Uterus (tissue), 4 donors: ENCODE data around the gene DRD2. TPM values are rescaled to one million over a fixed set of nuclear protein-coding genes. Genes with fewer than 3 reads are reported as not detected.

Experiments used
- DNase-seq, 2 donors: peaks; one replicate each; pipeline ENCODE4 v3.0.0-alpha.2; 2019 to 2020
- H3K27ac ChIP-seq, 2 donors: fragments of 200-600 bp; sonication (generic); 1 replicate in 1 of 2; 2 replicates in 1 of 2; pipeline ENCODE4 v1.5.1; 2016 to 2018
- H3K27me3 ChIP-seq, 2 donors: fragments of 200-600 bp; sonication (generic); one replicate each; pipeline ENCODE4 v1.5.1; 2018 to 2019; ENCODE audit warnings: control low read depth in 1 of 2
- H3K36me3 ChIP-seq, 2 donors: fragments of 200-600 bp; sonication (generic); one replicate each; pipeline ENCODE4 v1.5.1; 2019; ENCODE audit warnings: control low read depth in 1 of 2
- H3K4me1 ChIP-seq, 2 donors: fragments of 200-600 bp; sonication (generic); one replicate each; pipeline ENCODE4 v1.5.1; 2018 to 2019; ENCODE audit warnings: control low read depth in 1 of 2
- H3K4me3 ChIP-seq, 2 donors: fragments of 200-600 bp; sonication (generic); 1 replicate in 1 of 2; 2 replicates in 1 of 2; pipeline ENCODE4 v1.5.1; 2018 to 2019; ENCODE audit warnings: mild to moderate bottlenecking in 1 of 2
- H3K9me3 ChIP-seq, 2 donors: fragments of 200-600 bp; sonication (generic); one replicate each; pipeline ENCODE4 v1.5.1; 2019; ENCODE audit warnings: control low read depth in 1 of 2
- POLR2A ChIP-seq, 2 donors: fragments of 450-650 bp; IDR thresholded peaks; one replicate each; pipeline ENCODE4 v1.6.1; 2016; ENCODE audit warnings: antibody characterized with exemption in 2 of 2, mild to moderate bottlenecking in 1 of 2, moderate library complexity in 1 of 2
- intact Hi-C: fragments of 100-400 bp; cut with DNase I; formaldehyde crosslinking; loops from one replicate; pipeline ENCODE4 v1.15.1; 2023; ENCODE audit warnings: low total_unique reads
- total RNA-seq, 4 donors: library from RNA; depleted of rRNA in 3 of 4; stranded (reverse); fragments of >200 nt in 3 of 4; gene quantifications; one replicate each; pipeline versions ENCODE4 v1.1.0 to v1.2.4, GENCODE V29; 2014 to 2023
- TF ChIP-seq, protein P1 (sequence below), 4 experiments: fragments of 200-600 bp in 2 of 4; fragments of 450-650 bp in 2 of 4; sonication (generic) in 2 of 4; IDR thresholded peaks; one replicate each; pipeline ENCODE4 v1.5.1; 2016 to 2019; ENCODE audit warnings: antibody characterized with exemption in 4 of 4, mild to moderate bottlenecking in 2 of 4, moderate library complexity in 1 of 4
- donor health status: DM: yes; HTN: yes; CAD: no.

The DRD2 gene
- total RNA-seq, 4 donors from 2014 or later, result not detected

GRCh38 chr11:113377681-113378412 lies 97.4 kb downstream of the DRD2 start:
- no peaks in the 10 kb centered on the region for H3K9me3 ChIP-seq
- TF ChIP-seq POLR2A (IDR thresholded peaks at IDR 0.05), result no peak
- TF ChIP-seq, protein P1, sequence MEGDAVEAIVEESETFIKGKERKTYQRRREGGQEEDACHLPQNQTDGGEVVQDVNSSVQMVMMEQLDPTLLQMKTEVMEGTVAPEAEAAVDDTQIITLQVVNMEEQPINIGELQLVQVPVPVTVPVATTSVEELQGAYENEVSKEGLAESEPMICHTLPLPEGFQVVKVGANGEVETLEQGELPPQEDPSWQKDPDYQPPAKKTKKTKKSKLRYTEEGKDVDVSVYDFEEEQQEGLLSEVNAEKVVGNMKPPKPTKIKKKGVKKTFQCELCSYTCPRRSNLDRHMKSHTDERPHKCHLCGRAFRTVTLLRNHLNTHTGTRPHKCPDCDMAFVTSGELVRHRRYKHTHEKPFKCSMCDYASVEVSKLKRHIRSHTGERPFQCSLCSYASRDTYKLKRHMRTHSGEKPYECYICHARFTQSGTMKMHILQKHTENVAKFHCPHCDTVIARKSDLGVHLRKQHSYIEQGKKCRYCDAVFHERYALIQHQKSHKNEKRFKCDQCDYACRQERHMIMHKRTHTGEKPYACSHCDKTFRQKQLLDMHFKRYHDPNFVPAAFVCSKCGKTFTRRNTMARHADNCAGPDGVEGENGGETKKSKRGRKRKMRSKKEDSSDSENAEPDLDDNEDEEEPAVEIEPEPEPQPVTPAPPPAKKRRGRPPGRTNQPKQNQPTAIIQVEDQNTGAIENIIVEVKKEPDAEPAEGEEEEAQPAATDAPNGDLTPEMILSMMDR (IDR thresholded peaks at IDR 0.05), result no peak

GRCh38 chr11:113376156-113376555 lies 99.0 kb downstream of the DRD2 start:
- no peak overlapping the region for H3K4me3 ChIP-seq
- DNase-seq, result no peak
- no peaks in the 10 kb centered on the region for H3K27me3 ChIP-seq
- intact Hi-C loops, result no loop called here
- no peak overlapping the region for H3K27ac ChIP-seq
- no peaks in the 10 kb centered on the region for H3K9me3 ChIP-seq
- no peaks in the 10 kb centered on the region for H3K36me3 ChIP-seq
- TF ChIP-seq, protein P1 (IDR thresholded peaks at IDR 0.05), result no peak
- TF ChIP-seq POLR2A (IDR thresholded peaks at IDR 0.05), result no peak
- H3K4me1 ChIP-seq, result no peaks in the 10 kb centered on the region

More at GRCh38 chr11:113377681-113378412, 97.4 kb downstream of the DRD2 start:
- H3K4me1 ChIP-seq, result no peaks in the 10 kb centered on the region
- no peak for DNase-seq
- H3K27ac ChIP-seq, result no peak overlapping the region
- H3K36me3 ChIP-seq, result no peaks in the 10 kb centered on the region
- no peaks in the 10 kb centered on the region for H3K27me3 ChIP-seq
- intact Hi-C loops, result no loop called here
- H3K4me3 ChIP-seq, result no peak overlapping the region

- no peak overlapping the region for H3K4me3 ChIP-seq
- no peaks in the 10 kb centered on the region for H3K36me3 ChIP-seq
- intact Hi-C loops, result no loop called here
- H3K27me3 ChIP-seq, result no peaks in the 10 kb centered on the region
- H3K9me3 ChIP-seq, result no peaks in the 10 kb centered on the region
- H3K27ac ChIP-seq, result no peak overlapping the region
- H3K4me1 ChIP-seq, result no peaks in the 10 kb centered on the region
- TF ChIP-seq, protein P1 (IDR thresholded peaks at IDR 0.05), result no peak
- no peak for TF ChIP-seq POLR2A (IDR thresholded peaks at IDR 0.05)
- no peak for DNase-seq
Observed at GRCh38 chr11:113375402-113375801, 99.8 kb downstream of the DRD2 start.

DNA sequence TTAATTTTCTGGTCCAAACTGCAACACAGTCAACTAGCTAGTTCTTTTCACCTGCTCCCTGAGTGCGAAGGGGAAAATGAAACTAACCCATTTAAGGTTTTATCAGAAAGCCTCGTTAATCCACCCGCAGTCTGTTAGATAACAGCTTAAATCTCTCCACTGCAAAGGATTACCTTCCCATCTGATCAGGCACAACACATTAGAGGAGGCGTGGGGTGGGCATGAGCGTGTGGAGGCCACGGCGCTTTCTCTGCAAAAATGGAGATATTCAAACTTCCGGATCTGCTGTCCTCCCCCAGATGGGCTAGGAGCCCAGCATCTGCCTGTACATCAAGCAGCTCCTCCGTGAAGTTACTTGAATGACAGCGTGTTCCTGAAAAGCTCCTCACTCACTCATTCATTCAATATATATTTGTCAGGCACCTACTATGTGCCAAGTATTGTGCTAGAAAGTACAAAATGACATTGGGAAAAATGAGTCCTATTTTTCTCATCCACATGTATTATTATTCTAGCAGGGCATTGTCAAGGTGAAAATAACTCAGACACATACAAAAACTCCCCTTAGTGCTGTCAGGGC lies 101.1 kb downstream of the DRD2 start:
- TF ChIP-seq, protein P1 (IDR thresholded peaks at IDR 0.05), result no peak
- no peak for TF ChIP-seq POLR2A (IDR thresholded peaks at IDR 0.05)
- Histone ChIP-seq H3K27me3 (no peaks in the 10 kb centered on the region), H3K4me3 (peak overlapping the region in 1 of 2 donors; percentile 13), H3K4me1 (no peaks in the 10 kb centered on the region), H3K27ac (peak overlapping the region in 1 of 2 donors; percentile 41), H3K9me3 (no peaks in the 10 kb centered on the region), H3K36me3 (no peaks in the 10 kb centered on the region)
- no peak for DNase-seq
- intact Hi-C loops, result no loop called here

DNA sequence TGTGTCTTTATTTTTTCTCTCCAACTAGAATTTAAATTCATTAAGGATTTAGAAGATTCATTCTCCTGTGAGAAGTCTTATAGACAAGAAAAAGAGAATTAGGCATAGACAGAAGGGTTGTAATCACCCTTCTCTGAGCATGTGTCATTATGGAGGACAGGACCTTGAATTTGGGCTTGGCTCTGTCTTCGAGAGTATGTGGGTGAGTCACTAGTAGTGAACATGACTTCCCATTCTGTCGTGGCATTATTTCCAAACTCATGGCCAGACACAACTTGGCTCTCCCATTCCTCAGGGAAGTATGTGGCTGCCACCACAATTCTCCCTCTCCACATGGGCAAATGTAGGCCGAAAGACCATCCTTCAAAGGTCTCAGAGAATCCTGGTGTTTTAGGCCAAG lies 101.9 kb downstream of the DRD2 start:
- H3K4me3 ChIP-seq, result no peak overlapping the region
- peak overlapping the region in 1 of 2 donors; percentile 41 for H3K27ac ChIP-seq
- H3K27me3 ChIP-seq, result no peaks in the 10 kb centered on the region
- H3K36me3 ChIP-seq, result no peaks in the 10 kb centered on the region
- no peak for DNase-seq
- intact Hi-C loops, result no loop called here
- no peaks in the 10 kb centered on the region for H3K4me1 ChIP-seq
- TF ChIP-seq, protein P1 (IDR thresholded peaks at IDR 0.05), result no peak
- TF ChIP-seq POLR2A (IDR thresholded peaks at IDR 0.05), result no peak
- H3K9me3 ChIP-seq, result no peaks in the 10 kb centered on the region
